ENCODE measurements around the gene TMCC3.
"Not testable (repeated sequence)": the region's sequence is repeated elsewhere in the genome, so short reads cannot be mapped to it uniquely, and the experiment has no call there.

Gene TMCC3

DNA sequence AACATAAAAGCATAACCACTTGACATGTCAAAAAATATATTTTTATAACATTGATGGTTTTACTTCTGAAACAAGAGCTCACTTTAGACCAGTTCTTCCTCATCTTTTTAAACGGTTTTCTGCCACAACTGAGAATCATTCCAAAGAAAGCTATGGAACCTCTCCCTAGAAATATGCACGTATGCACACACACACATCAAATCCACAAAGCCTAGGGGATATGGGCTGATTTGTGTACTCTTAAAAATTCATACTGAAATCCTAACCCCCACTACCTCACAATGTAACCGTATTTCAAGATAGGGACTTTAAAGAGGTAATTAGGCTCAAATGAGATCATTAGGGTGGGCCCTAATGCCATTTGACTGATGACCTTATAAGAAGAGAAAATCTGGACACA, 19.3 kb downstream of the TMCC3 start:
- no peak for DNase-seq

DNA sequence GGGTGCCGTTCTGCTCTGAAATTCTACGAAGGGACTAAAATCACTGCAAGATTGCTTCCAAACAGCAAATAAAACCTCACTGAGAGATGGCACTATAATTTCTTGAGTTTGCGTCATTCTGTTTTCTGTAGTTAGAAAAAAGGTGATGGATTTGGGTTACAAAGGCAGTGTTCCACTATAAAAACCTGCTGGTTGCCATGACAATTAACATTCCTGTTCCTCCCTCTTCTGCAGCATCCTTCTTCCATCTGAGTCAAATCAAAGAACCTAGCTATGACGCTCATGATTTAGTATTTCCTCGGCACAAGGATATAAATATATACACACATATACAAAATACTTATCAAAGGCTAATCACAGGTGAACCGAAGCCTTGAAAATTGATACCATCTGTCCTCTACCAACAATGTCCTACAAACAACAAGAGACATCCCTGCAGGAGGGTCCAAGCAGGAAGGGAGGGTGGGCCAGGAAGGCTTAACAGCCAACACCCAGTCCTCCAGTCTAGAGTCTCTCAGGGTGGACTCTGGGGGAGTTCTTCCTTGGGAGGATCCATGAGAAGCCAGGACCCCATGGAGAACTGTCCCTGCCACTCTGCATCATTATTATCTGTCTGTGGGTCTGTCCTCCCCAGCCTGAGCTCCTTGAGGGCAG, 21.4 kb downstream of the TMCC3 start:
- DNase-seq: no peak

DNA sequence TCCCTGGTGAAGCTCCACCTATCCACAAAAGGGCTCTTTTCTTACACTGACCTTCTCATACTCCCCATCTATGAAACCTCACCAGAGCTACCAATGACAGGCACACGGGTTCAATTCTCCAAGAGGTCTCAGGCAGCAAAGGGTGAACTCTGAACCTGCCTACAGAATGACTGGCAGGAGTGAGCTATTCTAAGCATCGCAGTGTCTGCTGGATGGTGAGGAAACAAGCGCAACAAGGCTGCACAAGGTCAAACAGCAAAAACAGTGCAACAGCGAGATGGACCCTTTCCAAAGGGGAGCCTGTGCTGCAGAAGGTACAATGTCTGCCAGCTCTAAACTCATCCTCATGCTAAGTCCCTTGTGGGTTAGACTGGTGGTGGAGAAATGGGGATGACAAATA, 22.0 kb downstream of the TMCC3 start:
- DNase-seq: no peak

DNA sequence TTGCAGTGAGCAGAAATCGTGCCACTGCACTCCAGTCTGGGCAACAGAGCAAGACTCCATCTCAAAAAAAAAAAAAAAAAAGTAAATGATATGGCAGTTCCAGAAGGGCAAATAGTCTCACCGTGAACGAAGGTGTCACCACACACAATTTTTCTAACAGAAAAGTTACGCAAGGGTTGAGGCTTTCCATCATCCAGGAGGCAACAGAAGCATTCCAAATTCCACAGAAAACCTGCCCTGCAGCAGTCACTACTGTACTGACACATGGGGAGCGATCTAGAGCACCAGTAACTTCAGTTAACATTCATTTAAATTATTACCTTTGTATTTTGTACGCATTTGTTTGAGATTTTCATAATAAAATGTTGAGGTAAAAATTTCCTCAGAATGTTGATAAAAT, 24.8 kb downstream of the TMCC3 start:
- no peak for DNase-seq

DNA sequence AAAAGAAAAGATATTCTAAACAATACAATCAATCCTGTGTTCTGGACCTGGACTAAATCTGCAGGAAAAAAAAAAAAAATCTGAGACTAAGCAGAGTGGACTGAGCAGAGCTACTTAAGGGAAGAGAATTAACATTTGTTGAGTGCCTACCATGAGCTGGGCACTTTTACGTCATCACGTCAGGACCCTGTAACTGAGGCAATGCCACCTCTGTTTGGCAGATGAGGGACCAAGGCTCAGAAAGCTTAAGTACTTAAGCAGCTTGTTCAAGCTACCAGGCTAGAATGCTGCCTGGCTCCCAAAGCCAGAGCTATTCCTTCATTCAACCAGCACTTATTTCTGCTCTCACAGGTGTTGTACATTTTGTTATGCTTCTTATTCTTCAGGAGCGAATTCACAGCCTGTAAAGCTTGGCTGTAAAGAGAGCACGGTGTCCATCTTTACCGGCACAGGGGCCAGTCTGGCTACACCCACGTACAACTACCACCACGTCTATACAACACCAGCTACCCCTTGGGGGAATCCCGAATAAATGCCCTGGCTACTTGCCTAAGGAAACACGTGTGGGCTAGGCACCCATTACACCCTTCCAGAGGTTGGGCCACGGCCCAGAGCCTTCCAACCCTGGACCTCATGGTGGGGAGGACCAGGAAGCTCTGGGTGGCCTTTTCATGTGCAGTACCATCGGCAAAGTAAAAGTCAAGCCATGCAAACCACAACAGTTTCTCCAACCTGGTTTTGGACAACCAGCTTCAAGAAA, 27.0 kb downstream of the TMCC3 start:
- DNase-seq: no peak

DNA sequence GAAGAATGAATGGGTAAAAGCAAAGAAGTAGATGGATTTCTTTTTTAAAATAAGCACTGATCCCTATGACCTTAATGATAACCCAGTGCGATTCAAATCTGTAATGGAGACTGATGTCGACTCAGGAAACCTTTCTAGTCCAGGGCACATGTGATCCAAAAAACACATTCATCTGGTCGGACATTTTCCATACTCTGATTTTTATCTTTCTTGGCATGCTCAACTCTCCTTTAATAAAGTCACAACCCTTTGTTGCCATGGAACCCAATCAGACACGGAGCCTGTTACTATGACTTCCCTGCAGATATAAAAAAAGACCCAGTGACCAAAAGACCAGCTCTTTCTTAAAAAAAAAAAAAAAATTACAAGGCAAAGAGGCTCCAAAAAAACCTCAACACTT, 27.9 kb downstream of the TMCC3 start:
- peak; percentile 14 for DNase-seq

DNA sequence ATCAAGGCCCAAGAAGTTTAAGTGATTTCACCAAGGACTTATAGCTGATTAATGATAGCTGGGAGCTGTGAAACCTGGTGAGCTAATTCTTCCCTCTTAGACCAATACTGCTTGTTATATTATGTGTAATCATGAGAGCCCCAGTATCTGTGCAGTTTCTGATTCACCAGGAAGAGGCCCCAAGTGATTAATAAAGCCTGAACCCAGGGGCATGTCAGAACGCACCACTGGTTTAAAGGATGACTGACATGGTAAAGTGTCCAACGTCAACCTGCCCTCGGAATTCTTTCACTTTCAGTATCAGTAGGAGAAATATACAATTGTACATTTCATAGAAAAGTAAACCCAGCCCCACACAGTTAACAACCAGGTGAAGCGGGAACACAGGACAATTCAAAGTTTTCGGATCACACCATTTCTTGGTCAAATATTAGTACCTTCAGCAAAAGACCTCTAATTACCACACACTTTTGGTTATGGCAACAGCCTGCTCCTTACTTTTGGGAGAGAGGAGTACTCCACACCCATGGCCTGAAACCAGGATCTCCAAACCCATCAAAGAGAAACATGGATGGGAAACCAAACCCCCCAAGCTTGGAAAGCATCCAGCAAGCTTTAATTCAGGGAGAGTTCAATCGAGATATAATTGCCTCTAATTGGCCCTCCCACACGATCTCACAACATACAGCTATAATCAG, 28.5 kb downstream of the TMCC3 start:
- peak; percentile 90 for DNase-seq

DNA sequence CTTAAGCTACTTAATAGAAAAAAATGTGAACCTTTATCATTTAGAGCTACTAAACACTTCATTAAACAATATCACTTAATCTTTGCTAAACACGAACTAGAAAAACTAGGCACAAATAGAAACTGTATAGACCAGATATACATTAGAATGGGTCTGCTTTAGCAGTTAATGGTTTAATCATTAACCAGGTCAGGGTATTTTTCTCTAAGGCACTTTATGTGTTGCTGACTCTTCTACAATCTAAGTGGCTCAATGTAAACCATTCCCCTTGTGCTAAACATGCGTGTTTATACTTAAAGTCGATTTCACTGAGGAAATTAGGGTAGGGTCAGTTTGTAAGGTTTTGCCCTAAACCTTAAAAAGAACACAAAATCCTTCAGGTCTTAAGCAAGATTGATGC, 29.7 kb downstream of the TMCC3 start:
- DNase-seq: no peak

DNA sequence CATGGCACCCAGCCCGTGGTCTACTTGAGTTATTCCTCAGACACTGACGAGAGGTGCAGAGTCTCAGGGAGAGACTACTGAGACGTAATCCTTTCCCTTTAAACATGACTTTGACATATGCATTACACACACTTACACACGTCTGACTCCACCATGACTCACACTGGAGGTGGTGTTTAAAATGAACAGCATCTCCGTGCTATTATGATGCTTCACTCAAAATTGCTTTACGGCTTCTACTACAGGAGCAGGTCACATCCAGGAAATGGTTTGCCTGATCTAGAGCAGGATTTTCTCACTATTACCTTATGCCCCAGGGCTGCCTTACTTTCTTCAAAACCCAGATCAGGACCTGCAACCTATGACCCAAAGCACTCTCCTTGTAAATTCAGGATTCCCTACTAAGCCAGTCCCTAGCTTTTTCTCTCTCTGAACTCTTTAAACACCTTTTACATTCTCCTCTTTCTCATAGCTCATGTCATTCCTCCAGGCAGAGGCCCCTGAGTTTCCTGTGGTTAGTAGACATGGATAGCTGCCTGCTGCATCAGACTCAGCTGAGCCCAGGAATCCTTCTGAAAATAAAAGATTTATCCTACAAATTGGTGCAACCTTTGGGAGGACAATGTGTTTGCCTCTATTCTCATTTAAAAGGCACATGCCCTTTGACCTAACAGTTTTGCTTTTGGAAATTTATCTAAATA, 31.2 kb downstream of the TMCC3 start:
- DNase-seq: peak; percentile 87

DNA sequence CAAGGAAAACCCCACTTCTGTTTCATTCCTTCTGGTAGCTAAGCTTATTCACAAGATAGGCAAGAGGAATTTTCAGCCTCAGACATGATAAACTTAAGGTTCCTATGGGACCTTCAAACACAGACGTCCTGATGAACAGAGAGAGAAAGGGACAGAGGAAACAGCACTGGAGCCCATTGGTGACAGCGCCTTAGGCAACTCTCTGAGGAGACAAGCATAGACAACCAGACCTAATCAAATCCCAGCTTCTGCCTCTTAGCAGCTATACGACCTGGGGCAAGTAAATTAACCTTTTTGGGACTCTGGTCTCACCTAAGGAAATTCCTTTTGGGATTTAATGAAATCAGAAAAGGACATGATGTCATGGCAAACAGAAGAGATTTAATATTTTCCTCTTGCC, 33.3 kb downstream of the TMCC3 start:
- DNase-seq: no peak

DNA sequence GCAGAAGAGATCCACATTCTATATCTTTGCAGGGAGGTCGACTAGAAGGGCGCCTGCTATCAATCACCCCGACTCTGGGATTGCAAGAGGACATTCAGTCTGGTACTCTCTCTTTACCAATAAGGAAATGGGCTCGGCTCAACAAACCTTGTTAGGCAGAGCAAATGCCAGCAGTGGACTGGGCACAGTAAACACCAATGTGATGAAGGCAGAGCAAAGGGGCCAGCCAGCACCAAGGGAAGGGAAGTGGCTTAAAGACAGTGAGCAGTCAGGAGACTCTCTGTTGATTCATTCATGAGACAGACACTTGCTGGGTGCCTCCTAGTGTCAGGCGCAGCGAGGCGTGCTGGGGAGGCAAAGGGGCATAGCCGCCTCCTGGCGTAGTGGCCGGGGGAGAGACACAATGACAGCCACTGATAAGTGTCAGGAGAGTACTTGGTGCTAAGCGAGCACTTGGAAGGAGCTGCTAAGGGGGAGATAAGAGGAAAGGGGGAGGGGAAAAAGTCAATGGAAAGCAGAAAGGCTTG, 34.1 kb downstream of the TMCC3 start:
- DNase-seq: peak; percentile 70

DNA sequence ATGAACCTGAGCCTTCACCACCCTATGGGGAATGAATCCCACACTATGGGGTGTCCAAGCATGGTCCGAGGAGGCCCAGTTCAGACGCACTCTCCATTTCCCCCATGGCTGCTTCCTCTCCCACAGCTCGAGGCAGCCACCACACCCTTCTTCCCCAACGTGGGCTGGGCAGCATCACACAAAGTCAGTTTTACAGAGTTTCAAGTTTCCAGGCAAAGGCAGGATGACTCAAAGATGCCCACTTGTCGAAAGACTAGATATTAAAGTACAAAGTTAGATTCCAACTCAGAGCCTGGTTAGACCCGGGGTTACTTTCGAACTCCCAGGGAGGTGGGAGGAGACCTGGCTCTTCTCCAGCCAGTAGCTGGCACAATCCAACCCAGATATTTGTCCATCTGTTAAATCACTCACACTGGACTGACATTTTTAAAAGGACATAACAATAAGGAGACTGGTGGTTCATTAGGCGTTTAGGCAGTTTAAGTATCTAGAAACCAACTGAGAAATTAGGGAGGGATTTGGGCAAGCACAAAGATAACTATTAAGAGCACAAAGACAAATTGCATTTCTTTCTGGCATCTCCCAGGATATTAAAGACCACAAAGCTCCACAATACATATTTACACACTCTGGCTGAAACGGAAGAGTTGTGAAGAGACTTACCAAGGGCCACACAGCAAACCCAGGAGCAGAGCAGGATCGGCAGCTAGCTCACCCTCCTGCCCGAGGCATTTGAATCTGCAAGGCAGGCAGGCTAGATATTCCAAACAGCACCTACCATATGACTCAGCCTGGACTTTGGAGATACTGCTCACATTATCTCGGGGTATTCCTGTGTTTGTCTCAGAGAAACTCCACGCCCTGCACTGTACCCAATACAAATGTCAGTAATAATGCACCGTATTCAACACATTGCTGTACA, 34.8 kb downstream of the TMCC3 start:
- peak; percentile 86 for DNase-seq

DNA sequence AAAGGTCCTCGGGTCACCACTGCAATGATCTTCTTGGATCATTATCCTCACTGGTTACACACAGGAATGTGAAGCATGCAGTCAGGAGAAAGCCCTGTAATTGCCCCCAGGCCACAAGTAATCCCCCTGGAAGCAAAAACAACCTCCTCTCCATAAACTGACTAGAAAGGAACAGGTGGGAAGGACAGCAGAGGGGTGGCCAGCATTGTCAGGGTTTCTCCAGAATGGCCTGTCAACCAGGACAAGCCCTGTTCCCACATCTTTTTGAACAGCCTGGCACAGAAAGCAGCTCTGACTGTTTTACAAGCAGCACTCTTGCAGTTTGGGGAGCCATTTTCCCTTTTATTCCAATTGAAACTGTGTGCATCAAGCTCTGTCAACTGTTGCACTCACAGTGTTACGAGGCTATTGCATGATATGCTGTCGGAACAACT, 36.1 kb downstream of the TMCC3 start:
- DNase-seq: peak; percentile 38

DNA sequence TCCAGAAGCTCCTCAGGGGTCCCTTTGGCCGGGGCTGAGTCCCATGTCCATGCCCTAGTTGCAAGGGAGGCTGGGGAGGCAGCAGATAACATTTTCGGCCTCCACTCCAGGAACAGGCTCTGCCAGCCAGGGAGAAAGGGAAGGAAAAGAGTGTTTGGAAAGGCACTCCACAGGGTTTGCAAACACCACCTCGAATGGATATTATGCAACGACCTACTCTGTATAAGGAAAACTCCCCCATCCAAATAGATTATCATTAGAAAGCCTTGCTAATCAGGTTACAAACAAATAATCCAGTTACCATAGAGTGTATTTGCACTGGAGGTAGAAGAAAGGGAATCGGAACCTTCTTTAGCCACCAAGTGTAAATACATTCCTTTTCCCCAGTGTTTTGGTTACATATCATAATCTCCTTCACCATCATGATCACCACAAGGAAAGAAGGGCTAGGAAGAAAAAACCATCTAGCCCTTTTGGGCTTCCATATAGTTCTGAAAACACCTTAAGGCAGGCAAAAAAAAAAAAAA, 40.4 kb downstream of the TMCC3 start:
- DNase-seq: no peak

DNA sequence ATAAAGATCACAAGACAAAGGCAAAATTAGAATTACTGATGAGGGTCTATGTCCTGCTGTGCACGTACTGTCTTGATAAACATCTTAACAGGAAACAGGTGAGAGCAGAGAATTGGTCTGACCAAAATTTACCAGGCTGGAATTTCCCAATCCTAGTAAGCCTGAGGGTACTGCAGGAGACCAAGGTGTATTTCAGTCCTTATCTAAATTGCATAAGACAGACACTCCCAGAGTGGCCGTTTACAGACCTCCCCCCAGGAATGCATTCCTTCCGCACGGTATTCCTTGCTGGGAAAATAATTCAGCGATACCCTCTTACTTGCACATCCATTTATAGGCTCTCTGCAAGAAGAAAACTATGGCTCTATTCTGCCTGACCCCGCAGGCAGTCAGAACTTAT, 43.5 kb downstream of the TMCC3 start:
- not testable (repeated sequence) for DNase-seq

DNA sequence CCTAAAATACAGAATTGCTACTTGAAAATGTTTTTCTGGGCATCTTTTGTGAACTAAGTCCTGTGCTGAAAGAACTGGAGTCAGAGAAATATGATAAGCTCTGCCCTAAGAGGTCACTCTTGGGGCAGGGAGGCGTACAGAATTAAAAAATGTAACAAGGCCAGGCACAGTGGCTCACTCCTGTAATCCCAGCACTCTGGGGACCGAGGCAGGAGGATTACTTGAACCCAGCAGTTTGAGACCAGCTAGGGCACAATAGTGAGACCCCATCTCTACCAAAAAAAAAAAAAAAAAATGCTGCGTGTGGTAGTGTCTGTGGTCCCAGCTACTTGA, 46.0 kb downstream of the TMCC3 start:
- no peak for DNase-seq

DNA sequence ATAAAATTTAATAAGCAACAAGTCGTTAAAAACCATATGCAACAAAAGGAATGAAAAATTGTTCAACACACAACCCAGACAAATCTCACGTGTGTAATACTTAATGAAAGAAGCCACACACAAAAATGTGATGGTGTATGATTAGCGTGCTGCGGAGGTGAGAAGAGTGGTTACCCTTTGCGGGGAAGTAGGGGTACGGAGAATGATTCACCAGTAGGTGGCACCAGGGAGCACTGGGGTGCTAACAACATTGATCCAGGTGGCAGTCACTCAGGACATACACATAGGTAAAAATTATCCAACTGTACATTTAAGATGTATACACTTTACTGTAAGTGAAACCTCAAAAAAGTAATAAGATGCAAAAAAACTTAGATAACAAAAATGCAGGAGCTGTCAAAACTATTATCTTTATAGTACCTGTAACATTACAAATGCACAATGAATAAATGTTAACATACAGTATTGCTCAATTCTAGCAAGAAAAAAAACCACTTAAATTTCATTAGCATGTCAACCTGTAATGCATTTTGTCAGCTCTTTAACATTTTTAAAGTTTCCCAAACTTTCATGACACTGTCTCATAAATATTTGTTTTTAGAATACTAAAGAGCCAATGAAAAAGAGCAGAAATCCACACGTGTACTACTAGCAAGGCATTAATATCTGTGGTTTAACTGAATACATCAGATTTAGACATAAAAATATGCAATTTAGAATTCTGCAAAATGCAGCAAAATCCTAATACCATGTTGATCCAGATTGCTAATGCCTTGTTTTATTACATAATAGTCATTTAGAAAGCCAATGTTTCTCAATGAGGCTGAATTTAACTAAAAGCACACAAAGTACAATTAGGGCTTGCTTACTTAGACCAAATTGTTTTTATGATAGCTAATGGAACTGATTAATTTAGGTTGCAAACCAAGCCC, 46.7 kb downstream of the TMCC3 start:
- no peak for DNase-seq

DNA sequence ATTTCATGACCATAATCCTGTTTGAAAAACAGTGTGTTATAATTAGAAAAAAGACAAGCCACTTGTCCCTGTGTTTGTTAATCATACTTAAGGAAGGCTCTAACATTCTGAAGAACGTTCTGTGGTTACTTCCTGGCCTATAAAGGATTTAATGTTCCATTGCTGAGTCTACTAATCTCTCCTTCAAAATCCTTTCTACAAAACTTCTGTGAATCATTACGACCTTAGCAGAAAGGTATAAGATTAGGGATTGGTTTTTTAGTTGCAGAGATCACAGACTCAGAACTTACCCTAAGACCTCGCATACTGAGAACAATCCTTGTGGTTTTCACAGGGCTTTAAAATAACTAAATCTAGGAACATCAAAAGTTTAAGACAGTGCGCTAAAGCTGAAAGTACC, 48.3 kb downstream of the TMCC3 start:
- no peak for DNase-seq

DNA sequence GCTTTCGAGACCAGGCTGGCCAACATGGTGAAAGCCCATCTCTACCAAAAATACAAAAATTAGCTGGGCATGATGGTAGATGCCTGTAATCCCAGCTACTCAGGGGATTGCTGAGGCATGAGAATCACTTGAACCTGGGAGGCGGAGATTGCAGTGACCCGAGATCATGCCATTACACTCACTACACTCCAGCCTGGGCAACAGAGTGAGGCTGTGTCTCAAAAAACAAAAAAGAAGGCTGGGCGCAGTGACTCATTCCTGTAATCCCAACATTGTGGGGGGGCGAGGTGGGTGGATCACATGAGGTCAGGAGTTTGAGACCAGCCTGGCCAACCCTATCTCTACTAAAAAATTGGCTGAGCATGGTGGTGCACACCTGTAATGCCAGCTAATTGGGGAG, 49.0 kb downstream of the TMCC3 start:
- not testable (repeated sequence) for DNase-seq

DNA sequence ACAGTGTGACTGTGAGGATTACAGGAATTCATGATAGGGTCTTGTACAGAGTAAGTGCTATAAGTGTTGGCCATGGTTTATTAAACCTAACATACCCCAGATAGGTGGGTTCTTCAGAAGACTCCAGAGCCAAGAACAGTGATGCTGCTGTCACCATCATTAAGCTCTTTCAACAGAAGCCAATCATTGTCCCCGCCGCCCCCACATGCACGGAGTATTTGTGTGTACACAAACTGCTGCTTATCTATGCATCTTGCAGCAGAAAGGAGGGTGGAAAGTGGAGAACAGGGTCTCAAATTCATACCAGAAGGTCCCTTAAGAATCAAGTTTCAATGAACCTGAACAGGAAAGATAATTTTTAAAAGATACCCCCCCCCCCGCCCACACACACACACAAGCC, 51.2 kb downstream of the TMCC3 start:
- no peak for DNase-seq

DNA sequence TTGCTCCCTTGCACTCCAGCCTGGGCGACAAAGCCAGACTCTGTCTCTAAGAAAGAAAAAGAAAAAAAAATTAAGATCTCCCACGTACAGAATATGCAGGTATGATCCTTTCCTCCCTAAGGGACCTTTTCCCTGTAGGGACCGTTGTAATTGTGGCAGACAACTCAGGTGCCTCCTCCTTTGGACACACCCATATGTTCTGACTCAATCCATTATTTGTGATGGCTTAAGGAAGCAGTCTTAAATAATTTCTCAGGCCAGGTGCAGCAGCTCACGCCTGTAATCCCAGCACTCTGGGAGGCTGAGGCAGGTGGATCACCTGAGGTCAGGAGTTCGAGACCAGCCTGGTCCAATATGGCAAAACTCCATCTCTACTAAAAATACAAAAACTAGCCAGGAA, 53.1 kb downstream of the TMCC3 start:
- DNase-seq: no peak

All from kidney glomerular epithelial cell (primary cell).